ENCODE data around the gene BTRC.

DNA sequence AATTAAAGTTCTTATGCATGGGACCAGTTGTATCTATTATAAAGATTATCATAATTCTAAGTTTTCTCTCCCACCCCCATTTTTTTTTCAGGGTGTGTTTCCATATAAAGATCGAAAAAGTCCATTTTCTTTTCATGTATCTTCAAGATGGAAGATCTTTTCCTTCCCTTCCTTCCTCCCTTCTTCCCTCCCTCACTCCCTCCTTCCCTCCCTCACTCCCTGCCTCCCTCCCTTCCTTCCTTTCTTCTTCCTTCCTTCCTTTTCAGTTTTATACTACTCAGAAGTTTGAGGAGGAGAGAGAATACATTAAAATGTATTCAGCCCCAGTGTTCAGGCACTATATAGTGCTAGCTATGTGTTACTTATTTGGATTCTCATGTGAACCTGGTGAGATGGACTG, 136.1 kb downstream of the BTRC start:
- TF ChIP-seq, protein P1, sequence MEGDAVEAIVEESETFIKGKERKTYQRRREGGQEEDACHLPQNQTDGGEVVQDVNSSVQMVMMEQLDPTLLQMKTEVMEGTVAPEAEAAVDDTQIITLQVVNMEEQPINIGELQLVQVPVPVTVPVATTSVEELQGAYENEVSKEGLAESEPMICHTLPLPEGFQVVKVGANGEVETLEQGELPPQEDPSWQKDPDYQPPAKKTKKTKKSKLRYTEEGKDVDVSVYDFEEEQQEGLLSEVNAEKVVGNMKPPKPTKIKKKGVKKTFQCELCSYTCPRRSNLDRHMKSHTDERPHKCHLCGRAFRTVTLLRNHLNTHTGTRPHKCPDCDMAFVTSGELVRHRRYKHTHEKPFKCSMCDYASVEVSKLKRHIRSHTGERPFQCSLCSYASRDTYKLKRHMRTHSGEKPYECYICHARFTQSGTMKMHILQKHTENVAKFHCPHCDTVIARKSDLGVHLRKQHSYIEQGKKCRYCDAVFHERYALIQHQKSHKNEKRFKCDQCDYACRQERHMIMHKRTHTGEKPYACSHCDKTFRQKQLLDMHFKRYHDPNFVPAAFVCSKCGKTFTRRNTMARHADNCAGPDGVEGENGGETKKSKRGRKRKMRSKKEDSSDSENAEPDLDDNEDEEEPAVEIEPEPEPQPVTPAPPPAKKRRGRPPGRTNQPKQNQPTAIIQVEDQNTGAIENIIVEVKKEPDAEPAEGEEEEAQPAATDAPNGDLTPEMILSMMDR (conservative IDR thresholded peaks at IDR 0.05; ENCODE audit: low read depth, low read length) = no peak
- TF ChIP-seq EZH2phosphoT487 (IDR thresholded peaks at IDR 0.05; ENCODE audit: borderline replicate concordance, low read length) = no peak
- TF ChIP-seq EZH2 (IDR thresholded peaks at IDR 0.05; ENCODE audit: low read length, unreplicated experiment) = no peak

All from PC-3 (cell line).